A549 treated with ZK216348 at 1 μM for 4 hours (cell line): ENCODE measurements around the gene PRAMEF12. TPM values are rescaled to one million over a fixed set of nuclear protein-coding genes. Genes with fewer than 3 reads are reported as not detected.

Source experiments
- total RNA-seq: library from RNA; stranded (reverse); fragments of 200-300 nt; extraction: Qiagen RNA extraction; gene quantifications from 5 replicates; pipeline ENCODE4 v1.2.3, GENCODE V29; 2022; ENCODE audit warnings: low read depth

The PRAMEF12 gene
- total RNA-seq = not detected in 5 replicates

DNA sequence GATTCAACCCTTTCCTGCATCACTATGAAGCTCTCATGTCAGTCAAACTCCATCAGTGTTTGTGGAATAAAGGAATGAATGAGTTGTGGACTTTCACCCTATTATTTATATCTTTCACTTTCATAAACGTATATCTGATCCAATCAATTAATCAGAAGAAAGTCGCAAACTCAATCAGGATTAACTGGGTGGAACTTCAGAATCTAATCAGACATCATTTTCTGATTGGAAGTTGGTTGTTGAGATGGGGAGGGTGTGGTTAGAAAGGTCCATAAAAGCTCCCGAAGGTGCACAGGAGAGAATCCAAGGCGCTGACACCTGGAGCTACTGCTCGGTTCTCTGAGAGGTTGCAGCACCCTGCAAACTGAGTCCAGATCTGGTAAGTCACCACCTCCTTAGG is at the start of gene PRAMEF12:
TSS of gene PRAMEF12 (plus strand) at position 301 of the 400 bp plus-strand sequence. CDS start 1,130 bp downstream, outside the sequence.

GRCh38 chr1:12745992-12746323 is 27.6 kb upstream of the PRAMEF12 start, which contains the start of gene CFAP107:
CFAP107 (plus strand) TSS chr1:12746200; CDS start chr1:12746431, 231 bp downstream.

GRCh38 chr1:12791097-12791496 is 17.6 kb downstream of the PRAMEF12 start, which contains the start of gene PRAMEF1:
PRAMEF1 (plus strand) TSS chr1:12791397; CDS start chr1:12793228, 1,831 bp downstream.

Other genes with a start within 250 kb of the PRAMEF12 start
- gene DHRS3, start 155.5 kb upstream of the PRAMEF12 start, total RNA-seq = 44.3 to 62.2 TPM (median 56.5 TPM) in 5 replicates
- not detected in 5 replicates for gene AADACL4, start 129.7 kb upstream of the PRAMEF12 start, total RNA-seq
- not detected in 5 replicates for gene AADACL3, start 57.6 kb upstream of the PRAMEF12 start, total RNA-seq
- gene CFAP107, start 27.5 kb upstream of the PRAMEF12 start, total RNA-seq = not detected in 5 replicates
- gene PRAMEF1, start 17.7 kb downstream of the PRAMEF12 start, total RNA-seq = not detected in 5 replicates
- not detected in 5 replicates for gene PRAMEF11, start 57.7 kb downstream of the PRAMEF12 start, total RNA-seq
- not detected in 5 replicates for gene HNRNPCL1, start 75.0 kb downstream of the PRAMEF12 start, total RNA-seq
- not detected in 5 replicates for gene PRAMEF2, start 83.3 kb downstream of the PRAMEF12 start, total RNA-seq
- not detected in 5 replicates for gene PRAMEF4, start 112.5 kb downstream of the PRAMEF12 start, total RNA-seq
- gene PRAMEF10, start 124.5 kb downstream of the PRAMEF12 start, total RNA-seq = not detected in 5 replicates
- gene PRAMEF7, start 142.9 kb downstream of the PRAMEF12 start, total RNA-seq = not detected in 5 replicates
- gene PRAMEF6, start 173.8 kb downstream of the PRAMEF12 start, total RNA-seq = not detected in 5 replicates